Fibroblast of the aortic adventitia (primary cell): ENCODE results near the gene BAIAP3. TPM values are rescaled to one million over a fixed set of nuclear protein-coding genes. Genes with fewer than 3 reads are reported as not detected.
A peak's percentile ranks its signal among the peaks of the same experiment; 100 is the strongest.
"Not testable (repeated sequence)": the region's sequence is repeated elsewhere in the genome, so short reads cannot be mapped to it uniquely, and the experiment has no call there.

ENCODE experiments used
- DNase-seq: peaks from one replicate; pipeline ENCODE4 v3.0.0-alpha.2; 2010; ENCODE audit warnings: low read depth
- H3K4me3 ChIP-seq: 2 replicates; pipeline ENCODE4 v1.5.1; 2011; ENCODE audit warnings: low read depth, mild to moderate bottlenecking, control low read depth, low read length, moderate library complexity
- total RNA-seq: library from RNA; depleted of rRNA; stranded (reverse); fragments of >200 nt; gene quantifications from 2 replicates; pipeline ENCODE4 v1.2.3, GENCODE V29; 2012; ENCODE audit warnings: low replicate concordance
- TF ChIP-seq, protein P1 (sequence below): IDR thresholded peaks from 2 replicates; pipeline ENCODE4 v1.5.1; 2011; ENCODE audit warnings: mild to moderate bottlenecking, low read length, control low read depth, inconsistent platforms; ENCODE audit not compliant: insufficient read depth

BAIAP3 gene
- total RNA-seq, 1 donor = 0.09 TPM

DNA sequence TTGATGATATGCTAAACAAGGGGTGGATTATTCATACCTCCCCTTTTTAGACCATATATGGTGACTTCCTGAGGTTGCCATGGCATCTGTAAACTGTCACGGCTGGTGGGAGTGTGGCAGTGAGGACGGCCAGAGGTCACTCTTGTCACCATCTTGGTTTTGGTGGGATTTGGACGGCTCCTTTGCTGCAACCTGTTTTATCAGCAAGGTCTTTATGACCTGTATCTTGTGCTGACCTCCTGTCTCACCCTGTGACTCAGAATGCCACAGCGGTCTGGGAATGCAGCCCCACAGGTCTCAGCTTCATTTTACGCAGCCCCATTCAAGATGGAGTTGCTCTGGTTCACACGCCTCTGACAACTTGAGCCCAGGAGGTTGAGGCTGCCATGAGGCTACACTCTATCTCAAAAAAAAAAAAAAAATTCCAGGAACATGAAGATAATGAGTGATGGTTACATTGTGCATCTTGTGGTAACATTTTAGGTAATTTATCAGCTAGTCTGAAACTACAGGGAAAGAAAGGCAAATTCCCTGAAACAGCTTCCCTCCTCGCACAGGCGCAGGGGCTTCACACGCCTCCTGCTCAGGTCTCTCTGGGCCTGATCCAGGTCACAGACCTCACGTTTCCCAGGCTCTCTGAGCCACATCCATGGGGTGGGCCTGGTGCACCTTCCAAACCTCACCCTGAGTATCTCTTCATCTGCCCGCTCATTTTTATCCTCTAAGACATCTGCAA lies 39.4 kb upstream of the BAIAP3 start:
- no peak for DNase-seq
- TF ChIP-seq, protein P1, sequence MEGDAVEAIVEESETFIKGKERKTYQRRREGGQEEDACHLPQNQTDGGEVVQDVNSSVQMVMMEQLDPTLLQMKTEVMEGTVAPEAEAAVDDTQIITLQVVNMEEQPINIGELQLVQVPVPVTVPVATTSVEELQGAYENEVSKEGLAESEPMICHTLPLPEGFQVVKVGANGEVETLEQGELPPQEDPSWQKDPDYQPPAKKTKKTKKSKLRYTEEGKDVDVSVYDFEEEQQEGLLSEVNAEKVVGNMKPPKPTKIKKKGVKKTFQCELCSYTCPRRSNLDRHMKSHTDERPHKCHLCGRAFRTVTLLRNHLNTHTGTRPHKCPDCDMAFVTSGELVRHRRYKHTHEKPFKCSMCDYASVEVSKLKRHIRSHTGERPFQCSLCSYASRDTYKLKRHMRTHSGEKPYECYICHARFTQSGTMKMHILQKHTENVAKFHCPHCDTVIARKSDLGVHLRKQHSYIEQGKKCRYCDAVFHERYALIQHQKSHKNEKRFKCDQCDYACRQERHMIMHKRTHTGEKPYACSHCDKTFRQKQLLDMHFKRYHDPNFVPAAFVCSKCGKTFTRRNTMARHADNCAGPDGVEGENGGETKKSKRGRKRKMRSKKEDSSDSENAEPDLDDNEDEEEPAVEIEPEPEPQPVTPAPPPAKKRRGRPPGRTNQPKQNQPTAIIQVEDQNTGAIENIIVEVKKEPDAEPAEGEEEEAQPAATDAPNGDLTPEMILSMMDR = no peak
- H3K4me3 ChIP-seq = no peak overlapping the region

DNA sequence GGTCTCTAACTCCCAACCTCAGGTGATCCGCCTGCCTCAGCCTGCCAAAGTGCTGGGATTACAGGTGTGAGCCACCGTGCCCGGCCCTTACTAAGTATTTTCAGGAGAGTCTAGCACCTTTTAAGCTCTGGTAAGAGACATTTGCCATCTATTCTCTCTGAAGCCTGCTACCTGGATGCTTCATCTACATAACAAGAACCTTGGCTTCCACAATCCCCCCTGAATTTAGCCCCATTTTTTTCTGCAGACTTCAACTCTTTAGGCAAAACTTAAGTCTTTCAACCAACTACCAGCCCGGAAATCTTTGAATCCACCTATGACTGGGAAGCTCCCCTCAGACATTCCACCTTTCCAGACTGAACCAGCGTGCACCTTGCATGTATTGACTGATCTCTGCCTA lies 38.0 kb upstream of the BAIAP3 start:
- TF ChIP-seq, protein P1 = no peak
- no peak for DNase-seq
- no peak overlapping the region for H3K4me3 ChIP-seq

DNA sequence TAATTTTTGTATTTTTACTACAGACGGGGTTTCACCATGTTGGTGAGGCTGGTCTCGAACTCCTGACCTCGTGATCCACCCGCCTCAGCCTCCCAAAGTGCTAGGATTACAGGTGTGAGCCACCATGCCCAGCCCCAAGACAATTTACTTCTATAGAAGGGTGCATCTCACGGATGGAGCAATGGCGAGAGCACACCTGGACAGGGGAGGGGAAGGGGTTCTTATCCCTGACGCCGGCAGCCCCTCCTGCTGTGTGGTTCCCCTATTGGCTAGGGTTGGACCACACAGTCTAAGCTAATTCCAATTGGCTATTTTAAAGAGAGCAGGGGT lies 36.8 kb upstream of the BAIAP3 start:
- DNase-seq, H3K4me3 ChIP-seq: not testable (repeated sequence)

DNA sequence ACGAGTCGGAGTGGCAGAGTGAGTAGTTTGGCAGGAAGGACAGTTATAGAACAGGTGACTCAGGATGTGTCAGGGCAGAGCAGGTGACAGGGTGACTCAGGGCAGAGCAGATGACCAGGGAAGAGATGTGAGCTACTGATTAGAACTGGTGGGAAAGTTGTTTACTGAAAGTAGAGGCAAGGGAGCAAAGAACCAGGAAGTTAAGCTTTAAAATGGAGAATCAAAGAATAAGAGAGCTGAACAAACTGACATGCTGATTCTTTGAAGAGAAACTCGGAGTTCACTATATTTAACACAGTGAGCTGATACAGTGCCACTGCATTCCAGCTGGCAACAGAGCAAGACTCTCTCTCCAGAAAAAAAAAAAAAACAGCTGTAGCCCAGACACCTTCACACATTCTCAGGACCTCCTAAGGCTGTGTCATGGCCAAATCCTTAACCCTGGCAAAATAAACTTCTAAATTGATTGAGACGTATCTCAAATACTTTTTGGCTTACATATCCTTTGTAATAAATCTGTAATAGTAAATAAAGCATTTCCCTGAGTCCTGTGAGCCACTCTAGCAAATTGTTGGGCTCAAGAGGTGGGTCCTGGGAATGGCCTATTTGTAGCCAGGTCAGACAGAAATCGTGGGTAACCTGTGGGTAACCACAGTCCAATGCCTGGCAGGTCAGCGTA lies 36.3 kb upstream of the BAIAP3 start:
- peak; percentile 39 for DNase-seq
- no peak overlapping the region for H3K4me3 ChIP-seq
- TF ChIP-seq, protein P1 = no peak

DNA sequence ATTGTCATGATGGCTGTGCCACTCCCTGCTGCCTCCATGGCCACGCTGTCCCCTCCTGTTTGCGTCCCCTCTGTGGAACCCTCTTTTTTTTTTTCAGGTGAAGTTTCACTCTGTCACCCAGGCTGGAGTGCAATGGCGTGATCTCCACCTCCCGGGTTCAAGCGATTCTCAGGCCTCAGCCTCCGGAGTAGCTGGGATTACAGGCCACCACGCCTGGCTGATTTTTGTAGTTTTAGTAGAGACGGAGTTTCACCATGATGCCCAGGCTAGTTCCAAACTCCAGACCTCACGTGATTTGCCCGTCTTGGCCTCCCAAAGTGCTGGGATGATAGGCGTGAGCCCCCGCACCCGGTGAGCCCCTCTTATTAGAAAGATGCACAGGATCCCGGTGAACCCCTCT lies 35.0 kb upstream of the BAIAP3 start:
- TF ChIP-seq, protein P1 = no peak
- no peak overlapping the region for H3K4me3 ChIP-seq
- no peak for DNase-seq

DNA sequence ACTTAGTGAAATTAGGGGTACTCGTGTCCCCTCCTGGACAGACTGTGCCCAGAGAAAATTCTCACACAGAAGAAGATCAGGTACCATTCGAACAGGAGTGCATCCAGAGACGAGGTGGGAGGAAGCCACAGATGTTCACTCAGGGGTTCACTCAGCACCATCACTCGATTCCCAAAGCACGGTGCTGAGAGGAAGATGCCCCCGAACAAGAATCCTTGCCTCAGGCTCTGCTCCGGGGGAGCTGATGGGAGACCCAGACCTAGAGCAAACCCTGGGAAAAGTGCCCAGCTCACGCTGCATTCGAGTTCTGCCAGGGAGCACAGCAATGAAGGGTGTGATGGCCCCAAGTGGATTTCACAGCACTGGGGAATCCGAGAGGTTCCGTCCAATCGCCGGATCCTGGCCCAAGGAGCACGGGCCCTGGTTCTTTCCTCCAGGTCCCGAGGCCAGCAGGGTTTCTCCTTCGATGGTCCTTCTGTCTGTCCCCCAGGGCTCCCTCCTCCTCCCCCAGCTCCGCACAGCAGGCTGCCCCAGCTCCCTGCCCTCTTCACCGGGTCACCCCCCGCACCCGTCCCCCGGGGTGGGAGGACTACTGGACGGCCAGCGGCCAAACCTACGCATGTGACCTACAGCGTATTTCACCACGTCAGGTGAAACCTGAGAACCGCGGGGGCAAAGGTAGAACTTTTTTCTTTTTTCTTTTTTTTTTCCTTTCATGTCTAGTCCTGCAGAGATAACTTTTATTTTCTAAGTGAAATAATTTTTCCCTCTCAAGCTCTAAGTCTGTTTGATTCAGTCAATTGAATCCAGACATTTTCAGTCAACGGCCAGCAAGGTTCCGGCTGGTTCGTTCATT lies 34.2 kb upstream of the BAIAP3 start:
- no peak overlapping the region for H3K4me3 ChIP-seq
- no peak for DNase-seq
- TF ChIP-seq, protein P1 = no peak

DNA sequence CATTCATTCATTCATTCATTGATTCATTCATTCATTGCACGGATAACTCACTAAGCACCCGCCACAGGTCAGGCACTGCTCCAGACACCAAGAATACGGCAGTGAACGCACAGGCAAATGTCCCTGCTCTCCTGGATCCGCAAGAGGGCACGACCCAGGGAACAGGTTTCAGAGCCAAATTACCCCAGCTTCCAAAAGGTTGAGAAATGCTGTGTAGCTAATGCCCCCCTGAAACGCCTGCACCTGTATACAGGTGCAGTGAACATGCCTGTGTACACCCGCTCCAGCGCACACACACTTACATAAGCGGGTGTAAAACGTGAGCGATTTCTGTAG lies 33.6 kb upstream of the BAIAP3 start:
- TF ChIP-seq, protein P1 = no peak
- H3K4me3 ChIP-seq = no peak overlapping the region
- DNase-seq = no peak
